DND-41 (cell line): Measurements from ENCODE around the gene KCNC4.

Experiments
- CTCF ChIP-seq: IDR thresholded peaks from 2 replicates; pipeline ENCODE4 v1.5.1; 2012; ENCODE audit warnings: borderline replicate concordance, low read length, moderate library complexity, mild to moderate bottlenecking; ENCODE audit not compliant: poor library complexity, severe bottlenecking; ENCODE audit errors: extremely low read depth
- EZH2 ChIP-seq: IDR thresholded peaks from 3 replicates; pipeline ENCODE4 v1.6.1; 2012; ENCODE audit warnings: borderline replicate concordance, low read depth, mild to moderate bottlenecking, moderate library complexity, low read length, inconsistent platforms; ENCODE audit not compliant: severe bottlenecking

- TF ChIP-seq CTCF = no peak
- TF ChIP-seq EZH2 = no peak
Measured at GRCh38 chr1:110250749-110251148, 40.6 kb downstream of the KCNC4 start.
